ENCODE results near the gene LRRC27. TPM values are rescaled to one million over a fixed set of nuclear protein-coding genes. Genes with fewer than 3 reads are reported as not detected.
A peak's percentile ranks its signal among the peaks of the same experiment; 100 is the strongest.

Gene LRRC27
- total RNA-seq, 2 donors from 2014 or later = 11.4 to 22.9 TPM

DNA sequence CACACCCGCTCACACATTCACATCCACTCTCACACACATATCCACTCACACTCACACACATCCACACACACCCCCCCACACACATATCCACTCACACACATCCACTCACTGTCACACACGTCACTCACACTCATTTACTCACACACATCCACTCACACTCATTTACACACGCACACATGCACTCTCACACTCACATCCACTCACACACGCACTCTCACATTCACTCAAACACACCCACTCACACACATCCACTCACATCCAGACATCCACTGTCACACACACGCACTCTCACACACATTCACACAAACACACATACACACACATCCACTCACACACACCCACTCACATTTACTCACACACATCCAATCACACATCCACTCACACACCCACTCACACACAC is 83.3 kb downstream of the LRRC27 start:
- WGBS = 82% methylated on average over 5 of the region's 5 CpGs
- Histone ChIP-seq H3K27ac (no peak overlapping the region), H3K27me3 (replicated peaks; ENCODE audit: insufficient read depth) (no peaks in the 10 kb centered on the region), H3K4me1 (replicated peaks) (peaks cover 55% of the 10 kb centered on the region), H3K9me3 (no peaks in the 10 kb centered on the region), H3K36me3 (no peaks in the 10 kb centered on the region), H3K4me3 (no peak overlapping the region)
- intact Hi-C loops (cut with DNase I) = no loop called here
- no peak for DNase-seq (ENCODE audit: low spot score)
- no peak for TF ChIP-seq POLR2A (IDR thresholded peaks at IDR 0.05)
- TF ChIP-seq, protein P1, sequence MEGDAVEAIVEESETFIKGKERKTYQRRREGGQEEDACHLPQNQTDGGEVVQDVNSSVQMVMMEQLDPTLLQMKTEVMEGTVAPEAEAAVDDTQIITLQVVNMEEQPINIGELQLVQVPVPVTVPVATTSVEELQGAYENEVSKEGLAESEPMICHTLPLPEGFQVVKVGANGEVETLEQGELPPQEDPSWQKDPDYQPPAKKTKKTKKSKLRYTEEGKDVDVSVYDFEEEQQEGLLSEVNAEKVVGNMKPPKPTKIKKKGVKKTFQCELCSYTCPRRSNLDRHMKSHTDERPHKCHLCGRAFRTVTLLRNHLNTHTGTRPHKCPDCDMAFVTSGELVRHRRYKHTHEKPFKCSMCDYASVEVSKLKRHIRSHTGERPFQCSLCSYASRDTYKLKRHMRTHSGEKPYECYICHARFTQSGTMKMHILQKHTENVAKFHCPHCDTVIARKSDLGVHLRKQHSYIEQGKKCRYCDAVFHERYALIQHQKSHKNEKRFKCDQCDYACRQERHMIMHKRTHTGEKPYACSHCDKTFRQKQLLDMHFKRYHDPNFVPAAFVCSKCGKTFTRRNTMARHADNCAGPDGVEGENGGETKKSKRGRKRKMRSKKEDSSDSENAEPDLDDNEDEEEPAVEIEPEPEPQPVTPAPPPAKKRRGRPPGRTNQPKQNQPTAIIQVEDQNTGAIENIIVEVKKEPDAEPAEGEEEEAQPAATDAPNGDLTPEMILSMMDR (IDR thresholded peaks at IDR 0.05) = no peak
- no peak for TF ChIP-seq POLR2AphosphoS5 (IDR thresholded peaks at IDR 0.05)

GRCh38 chr10:132415956-132416355 is 84.0 kb downstream of the LRRC27 start:
- Histone ChIP-seq H3K9me3 (no peaks in the 10 kb centered on the region), H3K4me1 (replicated peaks) (peaks cover 55% of the 10 kb centered on the region), H3K4me3 (no peak overlapping the region), H3K27ac (no peak overlapping the region), H3K36me3 (no peaks in the 10 kb centered on the region), H3K27me3 (replicated peaks; ENCODE audit: insufficient read depth) (no peaks in the 10 kb centered on the region)
- DNase-seq (ENCODE audit: low spot score) = no peak
- TF ChIP-seq POLR2AphosphoS5 (IDR thresholded peaks at IDR 0.05) (no peak), POLR2A (IDR thresholded peaks at IDR 0.05) (no peak)
- TF ChIP-seq, protein P1 (IDR thresholded peaks at IDR 0.05) = no peak
- 91% methylated on average over 12 of the region's 22 CpGs for WGBS
- intact Hi-C loops (cut with DNase I) = no loop called here

DNA sequence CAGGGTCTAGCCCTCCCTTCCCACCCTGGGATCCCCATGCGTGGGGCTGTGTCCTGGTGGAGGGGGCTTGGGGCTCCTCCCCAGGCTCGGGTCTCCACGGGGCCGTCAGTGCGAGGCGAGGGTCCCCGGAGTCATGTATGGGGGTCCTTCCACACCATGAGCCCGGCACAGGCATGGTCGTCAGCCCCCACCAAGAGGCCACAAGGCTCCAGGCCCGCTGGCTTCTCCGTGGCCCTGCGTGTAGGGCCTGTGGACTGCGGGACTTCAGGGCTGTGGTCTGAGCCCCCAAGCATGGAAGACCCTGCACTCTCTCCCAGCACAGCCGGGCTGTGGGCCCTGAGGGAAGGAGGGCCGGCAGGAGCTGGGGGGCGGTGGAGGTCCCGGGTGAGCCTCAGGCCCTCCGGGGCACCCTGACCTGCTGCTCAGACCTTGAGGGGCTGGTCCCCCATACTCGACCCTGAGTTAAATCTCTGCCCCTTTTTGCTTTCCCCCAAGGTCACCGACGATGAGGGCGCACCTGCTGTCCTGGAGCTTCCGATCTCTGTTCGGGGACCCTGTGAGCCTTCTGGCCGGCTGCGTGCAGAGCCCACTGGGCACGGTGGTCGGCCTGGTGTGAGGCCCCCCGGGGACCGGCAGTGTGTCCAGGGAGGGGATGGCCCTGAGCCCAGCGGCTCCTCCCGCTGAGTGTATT is 84.7 kb downstream of the LRRC27 start:
- H3K4me1 ChIP-seq (replicated peaks) = peaks cover 57% of the 10 kb centered on the region
- no peak for DNase-seq (ENCODE audit: low spot score)
- H3K4me3 ChIP-seq = no peak overlapping the region
- no peak for TF ChIP-seq POLR2AphosphoS5 (IDR thresholded peaks at IDR 0.05)
- TF ChIP-seq, protein P1 (IDR thresholded peaks at IDR 0.05) = no peak
- TF ChIP-seq POLR2A (IDR thresholded peaks at IDR 0.05) = no peak
- H3K27ac ChIP-seq = peak overlapping the region in 1 of 2 donors; percentile 85
- no peaks in the 10 kb centered on the region for H3K36me3 ChIP-seq
- H3K9me3 ChIP-seq = no peaks in the 10 kb centered on the region
- 90% methylated on average over 32 of the region's 32 CpGs for WGBS
- intact Hi-C loops (cut with DNase I) = no loop called here
- H3K27me3 ChIP-seq (replicated peaks; ENCODE audit: insufficient read depth) = no peaks in the 10 kb centered on the region

GRCh38 chr10:132417257-132417910 is 85.4 kb downstream of the LRRC27 start:
- intact Hi-C loops (cut with DNase I) = no loop called here
- TF ChIP-seq POLR2A (IDR thresholded peaks at IDR 0.05) = no peak
- no peak for TF ChIP-seq POLR2AphosphoS5 (IDR thresholded peaks at IDR 0.05)
- TF ChIP-seq, protein P1 (IDR thresholded peaks at IDR 0.05) = no peak
- H3K27me3 ChIP-seq (replicated peaks; ENCODE audit: insufficient read depth) = no peaks in the 10 kb centered on the region
- H3K4me3 ChIP-seq = no peak overlapping the region
- no peaks in the 10 kb centered on the region for H3K36me3 ChIP-seq
- H3K27ac ChIP-seq = peak overlapping the region; percentile 85 to 89
- no peaks in the 10 kb centered on the region for H3K9me3 ChIP-seq
- no peak for DNase-seq (ENCODE audit: low spot score)
- H3K4me1 ChIP-seq (replicated peaks) = peaks cover 56% of the 10 kb centered on the region
- WGBS = 89% methylated on average over 23 of the region's 26 CpGs

Data from prostate gland (tissue), 2 donors.